Measurements from ENCODE around the gene ZC3H4. TPM values are rescaled to one million over a fixed set of nuclear protein-coding genes. Genes with fewer than 3 reads are reported as not detected.

The ZC3H4 gene
- total RNA-seq, 1 donor from 2014 or later: 22.1 TPM

DNA sequence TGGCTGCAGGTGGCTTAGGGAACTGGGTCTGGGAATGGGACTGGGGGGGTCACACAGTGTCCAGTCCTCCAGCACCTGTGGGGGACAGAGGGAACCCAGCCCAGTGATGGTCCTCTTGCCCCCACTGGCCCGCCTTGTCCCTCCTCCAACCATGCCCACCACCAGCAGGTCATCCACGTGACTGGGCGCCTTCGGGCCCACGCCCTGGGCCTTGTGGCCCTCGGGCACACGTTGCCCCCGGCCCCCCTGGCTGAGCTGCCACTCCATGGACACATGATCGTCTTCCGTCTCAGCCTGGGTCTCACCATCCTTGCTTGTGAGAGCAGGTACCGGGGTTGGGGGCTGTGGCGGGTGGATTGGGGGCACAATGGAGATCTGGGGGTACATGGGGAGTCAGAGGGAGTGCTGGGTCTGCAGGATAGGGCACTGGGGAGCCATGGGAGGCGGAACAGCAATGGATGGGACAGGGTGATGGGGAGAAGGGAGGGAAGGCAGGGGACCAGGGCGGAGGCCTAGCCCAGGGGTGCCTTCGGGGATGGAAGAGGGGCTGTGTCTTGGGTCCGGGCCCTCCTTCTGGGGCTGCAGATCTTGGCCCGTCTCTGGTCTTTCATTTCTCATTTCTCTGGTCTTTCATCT lies 74.2 kb downstream of the ZC3H4 start:
- H3K4me3 ChIP-seq: no peak overlapping the region
- no peak for DNase-seq
- H3K4me1 ChIP-seq: peaks cover 15% of the 10 kb centered on the region
- intact Hi-C loops (cut with micrococcal nuclease): no loop called here
- TF ChIP-seq, protein P1, sequence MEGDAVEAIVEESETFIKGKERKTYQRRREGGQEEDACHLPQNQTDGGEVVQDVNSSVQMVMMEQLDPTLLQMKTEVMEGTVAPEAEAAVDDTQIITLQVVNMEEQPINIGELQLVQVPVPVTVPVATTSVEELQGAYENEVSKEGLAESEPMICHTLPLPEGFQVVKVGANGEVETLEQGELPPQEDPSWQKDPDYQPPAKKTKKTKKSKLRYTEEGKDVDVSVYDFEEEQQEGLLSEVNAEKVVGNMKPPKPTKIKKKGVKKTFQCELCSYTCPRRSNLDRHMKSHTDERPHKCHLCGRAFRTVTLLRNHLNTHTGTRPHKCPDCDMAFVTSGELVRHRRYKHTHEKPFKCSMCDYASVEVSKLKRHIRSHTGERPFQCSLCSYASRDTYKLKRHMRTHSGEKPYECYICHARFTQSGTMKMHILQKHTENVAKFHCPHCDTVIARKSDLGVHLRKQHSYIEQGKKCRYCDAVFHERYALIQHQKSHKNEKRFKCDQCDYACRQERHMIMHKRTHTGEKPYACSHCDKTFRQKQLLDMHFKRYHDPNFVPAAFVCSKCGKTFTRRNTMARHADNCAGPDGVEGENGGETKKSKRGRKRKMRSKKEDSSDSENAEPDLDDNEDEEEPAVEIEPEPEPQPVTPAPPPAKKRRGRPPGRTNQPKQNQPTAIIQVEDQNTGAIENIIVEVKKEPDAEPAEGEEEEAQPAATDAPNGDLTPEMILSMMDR (IDR thresholded peaks at IDR 0.05; ENCODE audit: borderline replicate concordance): no peak
- no peaks in the 10 kb centered on the region for H3K9me3 ChIP-seq (replicated peaks)
- H3K36me3 ChIP-seq: no peaks in the 10 kb centered on the region
- no peak overlapping the region for H3K27ac ChIP-seq (replicated peaks)
- peaks cover 8% of the 10 kb centered on the region for H3K27me3 ChIP-seq (ENCODE audit: low read depth)

DNA sequence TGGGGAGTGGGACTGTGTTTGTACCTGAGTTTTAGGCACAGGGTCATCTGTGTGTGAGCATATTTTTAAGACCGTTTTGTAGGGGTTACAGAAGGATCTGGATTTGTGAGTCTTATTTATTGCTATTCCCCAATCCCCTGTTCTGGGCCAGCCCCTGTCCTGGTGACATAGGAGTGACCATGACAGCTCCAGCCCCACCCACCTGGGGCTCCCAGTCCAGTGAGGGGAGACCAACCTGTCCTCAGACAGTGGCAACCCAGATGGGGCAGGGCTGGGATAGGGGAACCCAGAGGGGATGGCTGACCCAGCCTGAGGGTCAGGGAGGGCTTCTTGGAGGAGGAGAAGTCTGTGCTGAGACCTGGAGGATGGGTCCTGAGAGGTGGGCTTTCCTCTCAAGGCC lies 75.8 kb downstream of the ZC3H4 start:
- Histone ChIP-seq H3K27ac (replicated peaks) (no peak overlapping the region), H3K4me3 (no peak overlapping the region), H3K4me1 (peaks cover 15% of the 10 kb centered on the region), H3K36me3 (no peaks in the 10 kb centered on the region), H3K27me3 (ENCODE audit: low read depth) (peaks cover 20% of the 10 kb centered on the region), H3K9me3 (replicated peaks) (no peaks in the 10 kb centered on the region)
- TF ChIP-seq, protein P1 (IDR thresholded peaks at IDR 0.05; ENCODE audit: borderline replicate concordance): no peak
- DNase-seq: no peak
- intact Hi-C loops (cut with micrococcal nuclease): no loop called here

DNA sequence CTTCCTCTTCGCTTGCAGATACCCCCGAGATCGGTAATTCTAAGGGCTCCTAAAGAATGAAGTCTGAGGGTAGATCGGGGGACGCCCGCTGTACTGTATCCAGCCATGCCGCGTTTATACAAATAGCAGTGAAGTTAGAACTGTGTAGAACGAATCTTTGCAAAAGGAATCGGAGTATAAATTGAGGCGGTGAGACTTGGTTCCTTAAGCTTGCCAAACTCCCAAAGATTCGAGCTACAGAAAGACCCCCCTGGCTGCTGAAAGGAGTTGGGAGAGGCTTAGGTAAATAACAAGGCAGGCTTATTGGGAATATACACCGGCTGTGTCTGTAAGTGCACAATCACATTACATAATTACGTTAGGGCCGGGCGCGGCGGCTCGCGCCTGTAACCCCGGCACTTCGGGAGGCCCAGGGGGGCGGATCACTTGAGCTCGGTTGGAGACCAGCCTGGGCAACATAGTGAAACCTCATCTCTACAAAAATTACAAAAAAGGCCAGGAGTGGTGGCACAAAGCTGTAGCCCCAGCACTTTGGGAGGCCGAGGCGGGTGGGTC lies 77.4 kb downstream of the ZC3H4 start:
- Histone ChIP-seq H3K36me3 (no peaks in the 10 kb centered on the region), H3K27me3 (ENCODE audit: low read depth) (peaks cover 35% of the 10 kb centered on the region), H3K9me3 (replicated peaks) (no peaks in the 10 kb centered on the region), H3K4me3 (peak overlapping the region; percentile 65), H3K27ac (replicated peaks) (peak overlapping the region; percentile 40), H3K4me1 (peaks cover 15% of the 10 kb centered on the region)
- no peak for DNase-seq
- intact Hi-C loops (cut with micrococcal nuclease): no loop called here
- TF ChIP-seq, protein P1 (IDR thresholded peaks at IDR 0.05; ENCODE audit: borderline replicate concordance): no peak

DNA sequence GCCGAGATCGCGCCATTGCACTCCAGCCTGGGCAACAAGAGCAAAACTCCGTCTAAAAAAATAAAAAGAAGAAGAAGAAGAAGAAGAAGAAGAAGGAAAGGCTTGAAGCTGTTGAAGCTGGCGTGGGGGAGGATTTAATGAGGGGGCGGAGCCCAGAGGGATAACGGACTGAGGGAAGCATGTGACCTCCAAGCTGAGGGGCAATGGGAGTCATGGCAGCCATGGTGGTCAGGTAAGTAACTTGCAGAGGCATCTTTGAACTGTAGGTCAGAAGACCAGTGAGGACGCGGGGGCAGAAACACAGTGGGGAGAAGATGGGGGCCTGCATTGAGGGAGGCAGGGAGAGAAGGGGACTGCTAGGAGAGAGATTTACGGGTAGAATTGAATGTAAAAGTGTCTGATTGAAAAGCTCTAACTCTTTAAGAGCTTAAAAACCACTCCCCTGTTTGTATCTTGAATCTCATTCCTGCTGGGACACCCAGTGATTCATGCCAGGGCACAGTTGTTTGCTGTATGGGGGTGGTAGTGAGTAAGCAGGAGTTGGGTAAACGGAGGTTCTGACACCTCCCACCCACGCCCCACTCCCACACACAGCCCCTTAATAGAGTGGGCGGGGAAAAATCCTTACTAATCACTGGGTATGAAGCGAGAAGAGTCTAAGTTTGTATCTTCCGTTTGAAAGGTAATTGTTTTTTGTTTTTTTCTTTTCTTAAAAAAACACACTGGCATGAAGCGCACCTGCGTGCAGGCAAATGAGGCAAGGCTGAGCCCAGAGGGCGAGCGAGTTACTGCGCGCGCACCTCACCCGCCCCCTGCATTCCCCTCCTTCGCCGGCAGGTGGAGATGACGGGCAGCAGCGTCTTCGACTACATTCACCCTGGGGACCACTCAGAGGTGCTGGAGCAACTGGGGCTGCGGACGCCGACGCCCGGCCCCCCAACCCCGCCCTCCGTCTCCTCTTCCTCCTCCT lies 78.2 kb downstream of the ZC3H4 start:
- TF ChIP-seq, protein P1 (IDR thresholded peaks at IDR 0.05; ENCODE audit: borderline replicate concordance): peak; percentile 98
- peak overlapping the region; percentile 40 for H3K27ac ChIP-seq (replicated peaks)

DNA sequence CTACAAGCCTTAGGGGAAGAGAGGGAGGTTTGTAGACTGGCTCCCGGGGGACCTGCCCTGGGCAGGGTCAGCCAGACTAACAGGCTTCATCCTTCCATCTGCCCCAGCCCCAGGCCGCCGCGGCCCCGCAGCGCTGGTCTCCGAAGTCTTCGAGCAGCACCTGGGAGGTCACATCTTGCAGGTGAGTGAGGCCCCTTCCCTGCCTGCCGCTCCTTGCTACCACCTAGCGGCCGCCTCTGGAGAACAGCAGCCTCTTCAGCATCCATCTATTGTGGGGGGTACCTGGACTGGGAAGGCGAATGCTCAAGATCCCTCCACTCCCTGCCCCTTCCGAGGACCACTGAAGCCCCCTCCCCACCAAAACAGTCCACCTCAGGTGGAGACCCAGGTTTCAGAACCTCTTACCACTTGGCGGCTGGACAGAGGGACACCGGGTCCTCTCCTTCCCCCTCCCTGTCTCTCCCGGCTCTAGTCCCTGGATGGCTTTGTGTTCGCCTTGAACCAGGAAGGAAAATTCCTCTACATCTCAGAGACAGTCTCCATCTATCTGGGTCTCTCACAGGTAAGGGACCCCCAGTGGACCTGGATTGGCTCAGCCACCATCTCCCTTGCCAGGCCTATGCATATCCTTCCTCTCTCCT lies 81.3 kb downstream of the ZC3H4 start:
- Histone ChIP-seq H3K27ac (replicated peaks) (no peak overlapping the region), H3K27me3 (ENCODE audit: low read depth) (peaks cover 72% of the 10 kb centered on the region)
- no peak for DNase-seq

More for the DNA sequence above, 78.2 kb downstream of the ZC3H4 start:
- intact Hi-C loops (cut with micrococcal nuclease): no loop called here
- Histone ChIP-seq H3K9me3 (replicated peaks) (no peaks in the 10 kb centered on the region), H3K4me3 (peak overlapping the region; percentile 65), H3K36me3 (no peaks in the 10 kb centered on the region), H3K4me1 (peaks cover 15% of the 10 kb centered on the region), H3K27me3 (ENCODE audit: low read depth) (peaks cover 43% of the 10 kb centered on the region)
- DNase-seq: peak; percentile 84

More for the DNA sequence above, 81.3 kb downstream of the ZC3H4 start:
- no peaks in the 10 kb centered on the region for H3K9me3 ChIP-seq (replicated peaks)
- H3K4me3 ChIP-seq: no peak overlapping the region
- intact Hi-C loops (cut with micrococcal nuclease): no loop called here
- peaks cover 15% of the 10 kb centered on the region for H3K4me1 ChIP-seq
- no peaks in the 10 kb centered on the region for H3K36me3 ChIP-seq
- TF ChIP-seq, protein P1 (IDR thresholded peaks at IDR 0.05; ENCODE audit: borderline replicate concordance): peak; percentile 84

Measured in left ventricle myocardium inferior (tissue), 1 donor.